Measurements from ENCODE around the gene HNRNPA3.

DNA sequence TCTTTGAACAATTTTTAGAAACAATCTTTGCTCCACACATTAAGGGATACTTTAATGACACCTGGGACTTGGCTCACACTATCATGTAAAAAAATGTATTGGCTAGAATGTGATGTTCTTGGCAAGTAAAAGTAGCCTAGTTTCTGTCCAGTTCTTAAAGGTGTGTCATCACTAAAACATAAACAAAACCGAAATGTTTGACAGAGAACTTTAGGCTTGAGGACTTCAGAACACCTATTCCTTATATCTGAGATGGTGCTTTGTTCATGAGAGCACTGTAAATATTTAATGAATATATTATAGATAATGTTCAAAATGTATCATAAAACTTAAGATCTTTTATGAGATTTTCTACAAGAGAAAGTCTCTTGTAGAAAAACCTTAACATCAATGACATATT is 19.8 kb upstream of the HNRNPA3 start:
- TF ChIP-seq EZH2phosphoT487 (IDR thresholded peaks at IDR 0.05; ENCODE audit: borderline replicate concordance, low read length): no peak
- TF ChIP-seq, protein P1, sequence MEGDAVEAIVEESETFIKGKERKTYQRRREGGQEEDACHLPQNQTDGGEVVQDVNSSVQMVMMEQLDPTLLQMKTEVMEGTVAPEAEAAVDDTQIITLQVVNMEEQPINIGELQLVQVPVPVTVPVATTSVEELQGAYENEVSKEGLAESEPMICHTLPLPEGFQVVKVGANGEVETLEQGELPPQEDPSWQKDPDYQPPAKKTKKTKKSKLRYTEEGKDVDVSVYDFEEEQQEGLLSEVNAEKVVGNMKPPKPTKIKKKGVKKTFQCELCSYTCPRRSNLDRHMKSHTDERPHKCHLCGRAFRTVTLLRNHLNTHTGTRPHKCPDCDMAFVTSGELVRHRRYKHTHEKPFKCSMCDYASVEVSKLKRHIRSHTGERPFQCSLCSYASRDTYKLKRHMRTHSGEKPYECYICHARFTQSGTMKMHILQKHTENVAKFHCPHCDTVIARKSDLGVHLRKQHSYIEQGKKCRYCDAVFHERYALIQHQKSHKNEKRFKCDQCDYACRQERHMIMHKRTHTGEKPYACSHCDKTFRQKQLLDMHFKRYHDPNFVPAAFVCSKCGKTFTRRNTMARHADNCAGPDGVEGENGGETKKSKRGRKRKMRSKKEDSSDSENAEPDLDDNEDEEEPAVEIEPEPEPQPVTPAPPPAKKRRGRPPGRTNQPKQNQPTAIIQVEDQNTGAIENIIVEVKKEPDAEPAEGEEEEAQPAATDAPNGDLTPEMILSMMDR (IDR thresholded peaks at IDR 0.05; ENCODE audit: low read depth, low read length, poor library complexity, severe bottlenecking): no peak
